ENCODE measurements around the gene GPX2.

Gene GPX2

DNA sequence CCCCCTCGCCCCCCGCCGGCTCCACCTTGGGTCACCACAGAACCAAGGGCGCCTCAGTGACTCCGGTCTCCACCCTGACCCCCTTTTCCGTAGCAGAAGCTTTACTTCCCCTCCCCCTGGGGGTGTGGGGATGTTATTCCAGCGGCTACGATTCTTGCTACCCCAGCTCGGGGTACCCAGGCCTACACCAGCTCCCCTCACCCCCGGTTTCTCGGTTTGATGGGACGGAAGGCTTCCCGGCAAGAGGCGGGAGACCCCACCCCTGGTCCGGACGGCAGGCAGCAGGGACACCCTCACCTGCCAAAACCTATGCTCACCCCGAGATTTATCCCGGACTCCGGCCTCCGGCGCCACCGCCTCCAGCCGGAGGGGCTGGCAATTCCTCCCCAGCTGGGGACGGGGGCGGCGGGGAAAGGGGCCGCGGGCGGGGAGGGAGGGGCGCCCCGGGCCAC lies 29.0 kb upstream of the GPX2 start:
- Histone ChIP-seq H3K27ac (ENCODE audit: low read length, poor library complexity, severe bottlenecking) (peak overlapping the region; percentile 60), H2AK5ac (ENCODE audit: low read length, severe bottlenecking) (peak overlapping the region; percentile 74), H3K23ac (ENCODE audit: low read length in 2 of 2) (no peak overlapping the region), H4K8ac (ENCODE audit: low read length) (peak overlapping the region; percentile 7), H3K79me1 (replicated peaks; ENCODE audit: low read length, poor library complexity, severe bottlenecking) (peaks cover 2% of the 10 kb centered on the region), H3K4ac (ENCODE audit: low read depth in 1 of 2, low read length in 2 of 2) (no peak overlapping the region), H3K4me2 (ENCODE audit: low read length, poor library complexity, severe bottlenecking) (peak overlapping the region; percentile 87), H2BK5ac (ENCODE audit: low read depth, low read length, poor library complexity, severe bottlenecking) (peak overlapping the region; percentile 10), H3K4me1 (ENCODE audit: control insufficient read depth, insufficient read depth, low read depth, low read length) (peaks cover 34% of the 10 kb centered on the region), H2BK12ac (ENCODE audit: low read length in 2 of 2) (no peak overlapping the region), H3K4me3 (ENCODE audit: insufficient read depth in 1 of 2, low read depth in 1 of 2, low read length in 2 of 2) (peak overlapping the region; percentile 76 to 77), H3K18ac (ENCODE audit: low read depth in 1 of 2, low read length in 2 of 2) (peak overlapping the region in 1 of 2 experiments; percentile 91), H2AFZ (ENCODE audit: low read depth, low read length) (peak overlapping the region; percentile 37), H3K9ac (ENCODE audit: low read length) (peak overlapping the region; percentile 70), H3K14ac (ENCODE audit: low read length in 2 of 2) (peak overlapping the region in 1 of 2 experiments; percentile 26), H3K9me3 (ENCODE audit: control insufficient read depth, low read length) (no peaks in the 10 kb centered on the region), H2BK15ac (ENCODE audit: low read depth, poor library complexity, severe bottlenecking) (no peak overlapping the region), H2BK120ac (ENCODE audit: low read depth, low read length) (no peak overlapping the region), H4K91ac (ENCODE audit: low read length) (no peak overlapping the region), H3K27me3 (ENCODE audit: control insufficient read depth in 1 of 2, insufficient read depth in 1 of 2, low read length in 2 of 2) (peaks cover 0 to 7% of the 10 kb centered on the region in 2 experiments), H3K36me3 (ENCODE audit: control insufficient read depth in 1 of 2, insufficient read depth in 2 of 2, low read depth in 1 of 2, low read length in 2 of 2) (peaks cover 0 to 8% of the 10 kb centered on the region in 2 experiments)
- WGBS: 0% methylated on average over 12 of the region's 31 CpGs
- no peak for DNase-seq

DNA sequence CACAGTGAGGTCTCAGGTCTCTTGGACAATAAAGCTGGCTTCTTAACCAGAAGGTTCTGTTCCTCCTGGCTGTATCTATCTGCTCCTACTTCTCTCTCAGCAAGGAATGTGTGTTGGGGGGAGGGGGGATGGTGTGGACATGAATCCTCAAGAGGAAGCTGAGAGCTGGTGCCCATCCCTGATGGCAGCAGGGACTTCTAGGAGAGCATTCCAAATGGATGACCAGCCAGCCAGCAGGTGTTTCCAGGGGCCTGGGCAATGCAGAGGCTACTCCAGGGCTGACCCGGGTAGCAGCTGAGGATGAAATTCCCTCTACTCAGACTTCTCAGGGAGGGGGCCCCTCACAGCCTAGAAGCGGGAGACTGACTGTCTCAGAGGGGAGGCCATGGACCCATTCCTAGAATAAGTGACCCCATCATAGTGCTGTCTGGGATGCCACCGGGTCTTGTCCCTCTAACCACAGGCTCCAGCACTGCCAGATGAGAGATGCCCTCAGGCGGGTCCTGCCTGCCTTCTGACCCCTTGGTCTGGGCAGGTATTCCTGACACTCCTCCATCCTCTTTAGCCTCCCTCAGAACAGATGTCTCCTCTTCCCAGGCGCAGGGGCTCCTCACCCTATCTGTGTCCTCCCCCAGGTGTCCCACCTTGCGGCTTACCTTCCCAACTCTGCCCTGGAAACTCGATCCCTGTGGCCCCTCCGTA lies 28.4 kb upstream of the GPX2 start:
- Histone ChIP-seq H4K8ac (ENCODE audit: low read length) (no peak overlapping the region), H3K4ac (ENCODE audit: low read depth in 1 of 2, low read length in 2 of 2) (peak overlapping the region in 1 of 2 experiments; percentile 13), H3K36me3 (ENCODE audit: control insufficient read depth in 1 of 2, insufficient read depth in 2 of 2, low read depth in 1 of 2, low read length in 2 of 2) (peaks cover 0 to 10% of the 10 kb centered on the region in 2 experiments), H2AK5ac (ENCODE audit: low read length, severe bottlenecking) (peak overlapping the region; percentile 74), H3K23ac (ENCODE audit: low read length in 2 of 2) (peak overlapping the region in 1 of 2 experiments; percentile 63), H2BK5ac (ENCODE audit: low read depth, low read length, poor library complexity, severe bottlenecking) (no peak overlapping the region), H2BK120ac (ENCODE audit: low read depth, low read length) (no peak overlapping the region), H2AFZ (ENCODE audit: low read depth, low read length) (no peak overlapping the region), H4K91ac (ENCODE audit: low read length) (no peak overlapping the region), H3K27me3 (ENCODE audit: control insufficient read depth in 1 of 2, insufficient read depth in 1 of 2, low read length in 2 of 2) (peaks cover 0 to 7% of the 10 kb centered on the region in 2 experiments), H3K79me1 (replicated peaks; ENCODE audit: low read length, poor library complexity, severe bottlenecking) (peaks cover 2% of the 10 kb centered on the region), H3K4me2 (ENCODE audit: low read length, poor library complexity, severe bottlenecking) (peak overlapping the region; percentile 87), H3K4me3 (ENCODE audit: insufficient read depth in 1 of 2, low read depth in 1 of 2, low read length in 2 of 2) (peak overlapping the region; percentile 76 to 77), H2BK15ac (ENCODE audit: low read depth, poor library complexity, severe bottlenecking) (no peak overlapping the region), H3K27ac (ENCODE audit: low read length, poor library complexity, severe bottlenecking) (peak overlapping the region; percentile 60), H3K4me1 (ENCODE audit: control insufficient read depth, insufficient read depth, low read depth, low read length) (peaks cover 37% of the 10 kb centered on the region), H3K9ac (ENCODE audit: low read length) (peak overlapping the region; percentile 70), H3K9me3 (ENCODE audit: control insufficient read depth, low read length) (no peaks in the 10 kb centered on the region), H3K18ac (ENCODE audit: low read depth in 1 of 2, low read length in 2 of 2) (no peak overlapping the region), H2BK12ac (ENCODE audit: low read length in 2 of 2) (no peak overlapping the region), H3K14ac (ENCODE audit: low read length in 2 of 2) (no peak overlapping the region)
- no peak for DNase-seq
- WGBS: 44% methylated on average over 8 of the region's 8 CpGs

DNA sequence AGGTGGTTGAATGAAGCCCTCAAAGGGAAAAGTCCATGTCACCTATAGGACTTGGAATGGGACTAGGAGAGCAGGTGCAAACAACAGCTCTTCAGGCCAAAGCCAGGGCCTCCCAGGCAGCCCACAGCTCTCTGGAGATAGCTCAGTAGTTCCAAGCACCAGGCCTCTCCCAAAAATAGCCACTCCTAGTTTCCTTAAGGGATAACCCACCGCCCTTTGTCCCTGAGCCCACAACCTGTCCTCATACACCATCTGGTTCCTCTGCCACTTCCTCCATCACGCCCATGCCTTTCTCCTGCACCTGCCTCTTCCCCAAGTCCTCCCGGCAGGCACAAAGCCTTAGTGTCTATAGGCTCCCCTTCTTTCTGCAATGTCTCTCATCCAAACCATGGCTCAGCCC lies 27.5 kb upstream of the GPX2 start:
- H3K9me3 ChIP-seq (ENCODE audit: control insufficient read depth, low read length): no peaks in the 10 kb centered on the region
- no peak overlapping the region for H3K4me3 ChIP-seq (ENCODE audit: insufficient read depth in 1 of 2, low read depth in 1 of 2, low read length in 2 of 2)
- no peak overlapping the region for H2BK120ac ChIP-seq (ENCODE audit: low read depth, low read length)
- WGBS: 91% methylated on average over 3 of the region's 3 CpGs
- peaks cover 2% of the 10 kb centered on the region for H3K79me1 ChIP-seq (replicated peaks; ENCODE audit: low read length, poor library complexity, severe bottlenecking)
- no peak overlapping the region for H3K23ac ChIP-seq (ENCODE audit: low read length in 2 of 2)
- peaks cover 40% of the 10 kb centered on the region for H3K4me1 ChIP-seq (ENCODE audit: control insufficient read depth, insufficient read depth, low read depth, low read length)
- H2AK5ac ChIP-seq (ENCODE audit: low read length, severe bottlenecking): peak overlapping the region; percentile 47
- H3K4ac ChIP-seq (ENCODE audit: low read depth in 1 of 2, low read length in 2 of 2): no peak overlapping the region
- no peak overlapping the region for H4K8ac ChIP-seq (ENCODE audit: low read length)
- DNase-seq: no peak
- H3K27me3 ChIP-seq (ENCODE audit: control insufficient read depth in 1 of 2, insufficient read depth in 1 of 2, low read length in 2 of 2): peaks cover 0 to 7% of the 10 kb centered on the region in 2 experiments
- no peak overlapping the region for H3K14ac ChIP-seq (ENCODE audit: low read length in 2 of 2)
- H3K4me2 ChIP-seq (ENCODE audit: low read length, poor library complexity, severe bottlenecking): no peak overlapping the region
- H3K36me3 ChIP-seq (ENCODE audit: control insufficient read depth in 1 of 2, insufficient read depth in 2 of 2, low read depth in 1 of 2, low read length in 2 of 2): peaks cover 0 to 14% of the 10 kb centered on the region in 2 experiments
- H2BK12ac ChIP-seq (ENCODE audit: low read length in 2 of 2): no peak overlapping the region
- no peak overlapping the region for H2BK15ac ChIP-seq (ENCODE audit: low read depth, poor library complexity, severe bottlenecking)
- H4K91ac ChIP-seq (ENCODE audit: low read length): no peak overlapping the region
- no peak overlapping the region for H2BK5ac ChIP-seq (ENCODE audit: low read depth, low read length, poor library complexity, severe bottlenecking)
- H3K27ac ChIP-seq (ENCODE audit: low read length, poor library complexity, severe bottlenecking): no peak overlapping the region
- H2AFZ ChIP-seq (ENCODE audit: low read depth, low read length): no peak overlapping the region
- H3K9ac ChIP-seq (ENCODE audit: low read length): no peak overlapping the region
- no peak overlapping the region for H3K18ac ChIP-seq (ENCODE audit: low read depth in 1 of 2, low read length in 2 of 2)

DNA sequence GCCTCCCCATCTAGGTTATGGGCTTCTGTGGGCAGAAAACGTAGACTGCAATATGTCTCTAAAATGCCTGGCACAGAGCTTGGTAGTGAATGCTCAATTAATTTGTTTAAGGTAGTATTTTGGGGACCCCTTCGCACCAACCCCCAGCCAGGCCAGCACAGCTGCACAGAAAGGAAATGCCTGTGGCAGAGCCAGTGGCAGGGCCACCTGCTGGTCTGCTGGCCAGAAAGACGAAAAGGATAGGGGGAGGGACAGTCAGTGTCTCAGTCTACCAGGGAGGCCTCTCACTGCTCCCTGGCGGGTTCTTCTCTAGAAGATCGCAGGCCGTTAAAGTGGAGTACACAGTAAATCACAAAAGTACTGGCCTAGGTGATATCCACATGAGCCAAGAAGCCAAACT lies 26.1 kb upstream of the GPX2 start:
- DNase-seq: no peak
- Histone ChIP-seq H3K4me1 (ENCODE audit: control insufficient read depth, insufficient read depth, low read depth, low read length) (peaks cover 41% of the 10 kb centered on the region), H3K4me3 (ENCODE audit: insufficient read depth in 1 of 2, low read depth in 1 of 2, low read length in 2 of 2) (no peak overlapping the region), H3K4ac (ENCODE audit: low read depth in 1 of 2, low read length in 2 of 2) (no peak overlapping the region), H3K23ac (ENCODE audit: low read length in 2 of 2) (no peak overlapping the region), H2BK15ac (ENCODE audit: low read depth, poor library complexity, severe bottlenecking) (no peak overlapping the region), H2BK12ac (ENCODE audit: low read length in 2 of 2) (no peak overlapping the region), H2BK5ac (ENCODE audit: low read depth, low read length, poor library complexity, severe bottlenecking) (no peak overlapping the region), H2AK5ac (ENCODE audit: low read length, severe bottlenecking) (no peak overlapping the region), H3K9ac (ENCODE audit: low read length) (no peak overlapping the region), H2AFZ (ENCODE audit: low read depth, low read length) (no peak overlapping the region), H3K14ac (ENCODE audit: low read length in 2 of 2) (no peak overlapping the region), H4K8ac (ENCODE audit: low read length) (no peak overlapping the region), H2BK120ac (ENCODE audit: low read depth, low read length) (no peak overlapping the region), H3K9me3 (ENCODE audit: control insufficient read depth, low read length) (no peaks in the 10 kb centered on the region), H3K4me2 (ENCODE audit: low read length, poor library complexity, severe bottlenecking) (peak overlapping the region; percentile 48), H3K79me1 (replicated peaks; ENCODE audit: low read length, poor library complexity, severe bottlenecking) (peaks cover 2% of the 10 kb centered on the region), H3K27me3 (ENCODE audit: control insufficient read depth in 1 of 2, insufficient read depth in 1 of 2, low read length in 2 of 2) (peaks cover 0 to 7% of the 10 kb centered on the region in 2 experiments), H4K91ac (ENCODE audit: low read length) (no peak overlapping the region), H3K36me3 (ENCODE audit: control insufficient read depth in 1 of 2, insufficient read depth in 2 of 2, low read depth in 1 of 2, low read length in 2 of 2) (peaks cover 0 to 17% of the 10 kb centered on the region in 2 experiments), H3K27ac (ENCODE audit: low read length, poor library complexity, severe bottlenecking) (peak overlapping the region; percentile 82), H3K18ac (ENCODE audit: low read depth in 1 of 2, low read length in 2 of 2) (no peak overlapping the region)
- WGBS: 72% methylated on average over 6 of the region's 6 CpGs

All from mesenchymal stem cell (in vitro differentiated cells and primary cell).